Stromal cell of bone marrow (primary cell): Measurements from ENCODE around the gene TMEM185B.
"Not testable (repeated sequence)": the region's sequence is repeated elsewhere in the genome, so short reads cannot be mapped to it uniquely, and the experiment has no call there.

Experiments
- DNase-seq: peaks from one replicate; pipeline ENCODE4 v3.0.0-alpha.2; 2012; ENCODE audit warnings: low read depth

Gene TMEM185B

DNA sequence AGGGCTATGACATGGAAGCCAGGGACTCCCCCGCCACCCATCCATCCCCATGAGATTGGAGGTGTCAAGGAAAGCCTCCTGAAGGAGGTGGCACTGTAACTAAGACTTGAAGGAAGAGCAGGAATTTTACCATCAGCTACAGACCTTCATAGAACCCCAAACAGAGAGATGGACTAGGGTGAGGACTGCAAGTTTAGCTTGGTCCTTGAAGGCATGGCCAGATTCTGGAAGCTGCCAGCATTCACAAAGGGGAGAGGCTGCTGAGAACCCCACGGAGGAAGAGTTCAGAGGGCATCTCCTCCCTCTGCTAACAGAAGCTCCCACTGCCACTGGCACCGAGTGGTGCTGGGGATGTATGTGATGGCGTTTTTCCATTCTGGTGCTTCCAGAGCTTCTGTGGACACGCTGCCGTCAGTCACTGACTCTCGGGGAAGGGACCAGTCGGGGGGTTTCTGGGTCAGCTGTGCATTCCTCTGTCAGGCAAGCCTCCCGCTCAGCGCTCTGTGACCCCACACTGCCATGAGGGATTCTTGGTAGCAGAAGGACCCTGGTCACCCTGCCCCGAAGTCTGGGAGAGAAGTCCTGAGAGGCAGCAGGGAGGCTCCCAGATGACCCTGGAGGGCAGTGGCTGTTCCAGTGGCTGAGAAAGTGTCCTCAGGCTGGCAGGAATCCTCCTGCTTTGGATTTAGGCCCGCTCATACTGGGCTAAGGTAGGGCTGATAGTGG, 18.1 kb downstream of the TMEM185B start:
- no peak for DNase-seq

DNA sequence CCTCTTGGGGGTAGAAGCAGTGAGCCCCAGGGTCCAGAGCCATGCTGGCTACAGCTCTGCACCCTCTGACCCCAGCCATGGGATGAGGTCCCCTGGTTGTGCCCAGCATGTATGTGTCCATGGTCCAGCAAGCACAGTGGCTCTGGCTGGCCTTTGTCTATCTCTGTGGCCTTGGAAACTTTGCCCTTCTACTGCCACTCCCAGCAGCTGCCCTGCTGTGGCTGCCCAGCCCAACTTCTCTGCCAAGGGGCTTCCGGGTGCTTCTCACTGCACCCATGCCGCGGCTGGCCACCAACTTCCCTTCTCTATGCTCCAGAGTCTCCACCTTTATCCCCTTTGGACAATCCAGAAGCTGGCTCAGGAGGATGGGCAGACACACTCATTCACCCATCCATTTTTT, 18.8 kb downstream of the TMEM185B start:
- no peak for DNase-seq

DNA sequence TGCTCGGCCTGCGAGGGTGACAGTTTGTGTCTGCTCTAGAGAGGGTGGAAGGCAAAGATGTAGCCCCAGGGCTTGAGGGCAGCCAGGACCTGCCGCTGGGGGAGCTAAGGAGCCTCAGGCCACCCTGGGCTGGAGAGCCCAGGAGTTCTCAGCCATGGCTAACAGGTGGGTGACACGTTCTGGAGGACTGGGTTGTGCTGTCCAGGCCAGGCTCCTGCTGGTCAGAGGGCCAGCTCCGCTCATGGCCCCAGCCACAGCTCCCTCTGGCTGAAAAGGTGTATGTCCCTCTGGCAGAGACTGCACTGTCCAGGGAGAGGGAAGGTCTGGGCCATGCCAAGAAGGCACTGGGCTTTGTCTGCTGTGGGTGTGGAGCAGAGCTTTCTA, 19.2 kb downstream of the TMEM185B start:
- no peak for DNase-seq

DNA sequence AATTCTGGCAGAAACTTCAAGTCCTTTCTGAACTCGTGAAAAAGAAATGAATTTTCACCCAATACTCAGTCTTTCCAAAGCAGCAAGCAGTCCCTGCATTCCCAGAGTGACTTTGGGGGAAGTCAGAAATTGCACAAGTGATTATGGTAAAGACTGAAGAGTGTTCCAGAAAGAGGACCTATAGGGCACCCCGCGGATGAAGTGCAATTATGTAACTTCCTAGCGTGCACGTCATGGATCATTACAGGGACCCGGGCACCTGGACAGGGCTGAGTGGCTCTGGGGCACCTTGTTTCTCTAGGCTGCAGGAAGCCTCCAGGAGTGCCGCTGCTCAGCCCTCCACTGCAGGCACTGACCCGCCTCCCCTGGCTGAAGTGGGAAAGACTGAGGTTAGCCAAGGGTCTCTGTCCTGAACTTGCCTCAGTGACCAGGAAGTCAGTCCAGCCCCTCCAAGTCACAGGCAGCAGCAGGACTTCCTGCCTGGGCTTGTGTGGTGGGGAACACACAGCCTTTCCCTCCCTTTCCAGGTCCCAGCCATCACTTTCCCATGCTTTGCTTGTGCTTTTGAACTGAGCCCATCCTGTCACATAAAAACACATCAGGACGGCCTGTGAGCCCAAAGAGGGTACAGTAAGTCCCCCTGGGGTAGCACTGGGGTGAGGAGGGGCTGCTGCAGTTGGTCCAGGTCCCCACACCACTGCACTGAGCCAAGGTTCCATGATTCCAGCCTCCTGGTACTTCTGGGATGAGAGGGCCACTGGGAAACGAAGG, 19.8 kb downstream of the TMEM185B start:
- no peak for DNase-seq

DNA sequence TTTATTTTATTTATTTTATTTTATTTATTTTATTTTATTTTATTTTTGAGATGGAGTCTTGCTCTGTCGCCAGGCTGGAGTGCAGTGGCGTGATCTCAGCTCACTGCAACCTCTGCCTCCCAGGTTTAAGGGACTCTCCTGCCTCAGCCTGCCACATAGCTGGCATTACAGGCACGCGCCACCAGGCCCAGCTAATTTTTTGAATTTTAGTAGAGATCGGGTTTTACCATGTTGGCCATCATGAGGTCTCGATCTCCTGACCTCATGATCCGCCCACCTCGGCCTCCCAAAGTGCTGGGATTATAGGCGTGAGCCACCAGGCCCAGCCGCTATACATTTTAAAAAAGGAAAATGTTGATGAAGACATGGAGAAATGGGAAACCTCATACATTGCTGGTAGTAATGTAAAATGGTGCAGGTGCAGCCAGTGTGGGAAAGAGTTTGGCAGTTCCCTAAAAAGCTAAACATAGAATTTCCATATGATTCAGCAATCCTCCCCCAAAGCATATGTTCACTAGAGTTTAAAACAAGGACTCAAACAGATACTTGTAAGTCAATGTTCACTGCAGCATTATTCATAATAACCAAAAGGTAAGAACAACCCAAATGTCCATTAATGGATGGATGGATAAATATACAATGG, 23.3 kb downstream of the TMEM185B start:
- DNase-seq: not testable (repeated sequence)

DNA sequence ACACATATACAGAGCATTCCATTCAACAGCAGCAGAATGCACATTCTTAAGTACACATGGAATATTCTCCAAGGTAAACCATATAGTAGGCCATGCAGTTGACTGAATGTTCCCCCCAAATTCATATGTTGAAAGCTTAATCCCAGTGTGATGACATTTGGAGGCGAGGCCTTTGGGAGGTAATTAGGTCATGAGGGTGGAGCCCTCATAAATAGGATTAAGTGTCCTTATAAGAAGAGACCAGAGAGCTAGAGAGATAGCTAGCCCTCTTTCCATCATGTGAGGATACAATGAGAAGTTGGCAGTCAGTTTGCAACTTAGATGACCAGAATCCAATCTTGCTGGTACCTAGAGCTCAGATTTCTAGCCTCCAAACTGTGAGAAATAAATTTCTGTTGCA, 27.6 kb downstream of the TMEM185B start:
- no peak for DNase-seq

DNA sequence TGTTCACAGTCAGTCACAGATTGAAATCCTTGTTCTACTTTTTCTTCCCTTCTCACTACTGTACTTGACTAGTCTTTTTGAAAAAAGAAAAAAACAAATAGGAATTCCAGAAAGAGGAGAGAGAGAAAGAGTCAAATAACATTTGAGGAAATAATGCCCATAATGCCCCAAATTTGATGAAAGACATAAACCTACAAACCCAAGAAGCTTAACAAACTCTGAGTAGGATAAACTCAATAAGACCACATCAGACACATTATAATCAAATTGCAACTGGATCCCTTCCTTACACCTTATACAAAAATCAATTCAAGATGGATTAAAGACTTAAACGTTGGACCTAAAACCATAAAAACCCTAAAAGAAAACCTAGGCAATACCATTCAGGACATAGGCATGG, 30.9 kb downstream of the TMEM185B start:
- no peak for DNase-seq

DNA sequence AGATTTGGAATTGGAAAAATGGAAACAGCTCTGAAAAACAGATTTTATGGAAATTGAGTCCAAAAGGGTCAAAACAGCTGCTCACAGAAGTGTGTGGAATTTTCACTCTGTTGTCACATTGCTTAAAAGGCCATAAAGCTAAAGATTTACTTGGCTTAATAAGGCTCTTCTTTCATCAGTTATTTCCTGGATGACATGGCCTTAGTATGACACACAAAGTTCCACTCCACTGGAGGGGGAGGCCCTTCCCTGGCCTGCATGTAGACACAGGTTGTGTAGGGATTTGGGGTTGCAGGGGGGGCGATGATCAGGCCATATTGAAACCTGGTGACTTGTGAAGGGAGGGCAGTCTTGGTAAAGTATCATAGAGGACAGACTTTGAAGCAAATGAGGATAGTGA, 34.0 kb downstream of the TMEM185B start:
- no peak for DNase-seq

DNA sequence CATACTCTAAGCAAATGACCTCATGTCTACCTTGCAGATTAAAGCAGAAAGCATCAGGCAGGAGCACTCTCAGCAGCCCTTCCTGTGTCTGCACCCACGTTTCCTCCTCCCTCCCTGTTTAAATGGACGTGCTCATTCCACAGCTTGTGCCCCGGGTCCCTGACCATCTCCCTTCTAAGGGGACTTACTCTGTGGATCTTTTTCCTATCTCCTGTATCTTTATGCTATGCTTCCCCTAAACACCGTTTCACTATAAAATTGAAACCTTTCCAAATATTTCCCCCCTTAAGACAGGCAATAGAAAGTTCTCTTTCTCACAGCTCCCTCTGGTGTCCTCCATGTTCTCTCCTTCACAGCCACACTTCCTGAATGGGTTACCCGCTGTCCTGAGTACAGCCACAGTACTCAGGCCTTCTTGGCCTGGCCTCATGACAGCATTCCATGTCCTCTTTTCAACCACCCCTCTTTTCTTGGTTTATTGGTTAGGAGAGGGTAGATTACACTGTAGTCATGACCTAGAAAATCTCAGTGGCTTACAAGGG, 41.1 kb downstream of the TMEM185B start:
- DNase-seq: no peak

DNA sequence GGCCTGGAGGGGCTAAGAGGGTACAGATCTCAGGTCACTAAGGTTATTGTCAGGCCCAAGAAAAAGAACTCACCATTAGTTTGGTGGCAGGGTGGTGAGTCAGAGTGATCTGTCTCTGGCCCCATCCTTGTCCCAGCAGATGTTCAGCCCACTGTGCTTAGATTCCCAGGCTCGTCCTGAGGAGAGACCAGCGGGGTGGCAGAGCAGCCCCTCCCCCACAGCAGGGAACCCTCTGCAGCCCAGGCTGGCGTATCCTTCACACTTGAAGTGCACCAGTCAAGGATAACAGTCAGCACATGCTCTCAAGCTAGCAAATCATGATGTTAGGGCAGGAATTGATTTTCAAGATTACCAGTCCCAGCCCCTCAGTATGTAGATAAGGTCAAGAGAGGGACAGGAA, 43.1 kb downstream of the TMEM185B start:
- no peak for DNase-seq

DNA sequence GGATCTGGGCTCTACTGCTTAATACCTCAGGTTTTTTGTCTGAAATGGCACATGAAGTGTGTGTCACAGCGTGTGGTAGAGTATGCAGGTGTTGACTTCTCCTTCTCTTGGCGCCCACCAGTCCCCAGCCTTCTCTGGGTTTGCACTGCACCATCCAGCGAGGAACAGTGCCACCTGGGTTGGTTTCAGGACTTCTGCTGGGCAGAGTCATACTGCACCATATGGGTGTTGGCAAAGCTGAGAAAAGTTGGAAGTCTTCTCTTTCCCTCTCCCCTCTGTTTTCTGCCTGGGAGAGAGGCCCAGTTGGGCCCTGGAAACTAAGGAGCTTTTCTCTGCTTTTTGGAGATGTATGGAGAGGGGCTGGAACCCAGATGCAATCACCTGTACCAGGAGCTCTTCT, 43.8 kb downstream of the TMEM185B start:
- DNase-seq: no peak

DNA sequence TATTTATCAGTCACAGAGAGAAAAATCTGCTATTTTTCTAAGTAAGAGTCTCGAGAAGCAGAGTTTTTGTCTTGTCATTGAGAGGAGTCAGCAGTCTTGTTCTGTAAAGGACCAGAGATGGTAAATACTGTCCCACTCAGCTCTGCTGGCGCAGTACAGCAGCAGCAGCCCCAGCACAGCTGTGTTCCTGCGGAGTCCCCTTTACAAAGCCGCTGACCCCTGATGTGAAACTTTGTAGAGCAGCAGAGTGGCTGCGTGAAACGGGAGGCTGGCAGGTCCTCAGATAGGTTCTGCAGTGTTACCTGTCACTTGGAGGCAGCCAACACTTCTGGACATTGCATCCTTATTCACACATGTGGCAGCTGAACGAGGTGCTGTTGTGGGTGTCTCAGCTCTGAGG, 45.2 kb downstream of the TMEM185B start:
- DNase-seq: no peak

DNA sequence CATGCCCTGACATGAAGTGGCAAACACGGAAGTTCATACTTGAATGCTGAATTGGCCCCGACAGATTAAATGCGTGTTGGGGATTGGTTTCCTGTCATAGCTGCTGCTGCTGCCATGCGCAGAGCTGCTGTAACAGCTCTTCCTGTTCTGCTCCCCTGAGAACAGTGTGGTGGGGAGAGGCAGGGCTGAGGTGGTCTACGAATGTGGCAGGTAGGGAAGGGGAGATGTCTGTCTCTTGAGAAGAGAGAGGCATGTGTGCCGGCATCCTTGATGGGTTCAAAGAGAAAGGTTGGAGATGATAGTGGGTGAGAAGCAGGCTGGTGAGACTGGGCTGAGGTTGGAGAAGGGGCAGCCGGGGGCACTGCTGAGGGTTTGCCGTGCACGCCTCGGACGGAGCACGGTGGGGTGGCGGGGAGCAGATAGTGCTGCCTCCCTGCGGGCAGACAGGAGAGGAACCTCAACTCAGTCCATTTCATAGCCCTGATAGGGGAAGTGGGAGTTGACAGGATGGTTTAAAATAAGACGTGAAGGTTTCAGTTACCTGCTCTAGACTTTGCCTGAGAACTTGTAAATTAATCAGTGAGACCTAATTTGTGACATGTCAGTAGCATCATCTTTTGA, 46.1 kb downstream of the TMEM185B start:
- DNase-seq: no peak

DNA sequence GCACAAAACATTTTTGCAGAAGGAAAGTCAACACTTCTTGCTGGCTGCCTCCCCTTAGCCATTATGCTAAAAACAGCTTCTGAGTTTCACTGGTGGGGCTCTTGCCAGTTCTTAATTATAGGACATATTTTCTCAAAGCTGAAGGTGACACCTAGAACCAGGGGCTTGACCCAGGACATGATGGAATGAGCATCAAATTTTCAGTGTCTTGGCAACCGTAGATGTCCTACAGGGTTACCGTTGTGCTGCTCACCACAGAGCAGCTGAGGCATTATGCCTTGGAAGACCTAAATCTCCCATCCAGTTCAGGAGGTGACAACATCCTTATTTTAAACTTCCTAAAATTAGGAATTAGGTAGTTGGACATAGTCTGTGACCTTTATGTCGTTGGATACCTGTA, 46.7 kb downstream of the TMEM185B start:
- DNase-seq: no peak

DNA sequence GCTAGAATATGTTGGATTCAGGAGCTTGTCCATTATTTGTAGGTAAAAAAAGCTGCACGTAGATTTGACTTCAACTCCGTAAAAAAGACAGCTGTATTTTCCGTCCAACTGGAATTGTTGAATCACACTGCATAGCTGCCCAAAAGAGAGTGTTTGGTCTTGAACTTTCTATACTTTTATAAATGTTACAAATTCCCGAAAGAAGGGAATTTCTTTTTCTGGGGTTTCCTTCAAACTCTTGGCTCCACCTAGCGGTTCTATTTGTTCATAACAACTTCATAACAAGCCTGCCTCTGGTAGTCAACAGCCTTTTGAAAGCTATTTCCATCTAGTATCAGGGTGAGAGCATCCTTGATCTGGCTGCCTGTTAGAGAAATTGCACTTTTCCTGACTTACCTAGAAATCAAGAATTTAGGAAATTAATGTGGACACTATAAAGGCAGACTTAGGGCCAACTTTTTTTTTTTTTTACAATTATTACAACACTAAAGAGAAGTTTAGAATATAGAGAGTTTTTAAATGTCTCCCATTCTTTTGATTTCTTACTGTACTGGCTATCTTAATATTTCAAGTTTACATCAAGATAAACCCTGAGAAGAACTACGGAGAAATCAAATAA, 48.1 kb downstream of the TMEM185B start:
- peak; percentile 56 for DNase-seq
